Adrenal gland (tissue), 12 donors: Measurements from ENCODE around the gene CREB5. TPM values are rescaled to one million over a fixed set of nuclear protein-coding genes. Genes with fewer than 3 reads are reported as not detected.

Experiments used
- DNase-seq, 7 donors: peaks; one replicate each; pipeline ENCODE4 v3.0.0-alpha.2; 2019 to 2020
- H3K27ac ChIP-seq, 5 donors: fragments of 200-600 bp; sonication (generic) in 4 of 5; 1 replicate in 3 of 5; 2 replicates in 2 of 5; pipeline versions ENCODE4 v1.5.1 to v1.8.0; 2016 to 2020; ENCODE audit warnings: mild to moderate bottlenecking in 1 of 5
- H3K27me3 ChIP-seq: fragments of 200-600 bp; 2 replicates; pipeline ENCODE4 v1.8.0; 2021
- H3K36me3 ChIP-seq, 2 donors: fragments of 200-600 bp; replicated peaks in 1 of 2; 1 replicate in 1 of 2; 2 replicates in 1 of 2; pipeline versions ENCODE4 v1.5.1 to v1.8.0; 2018 to 2022
- H3K4me1 ChIP-seq, 2 donors: fragments of 200-600 bp; replicated peaks in 1 of 2; 1 replicate in 1 of 2; 2 replicates in 1 of 2; pipeline versions ENCODE4 v1.5.1 to v1.8.0; 2018 to 2021
- H3K4me3 ChIP-seq, 4 donors: fragments of 200-600 bp; sonication (generic) in 3 of 4; one replicate each; pipeline ENCODE4 v1.5.1; 2016 to 2018
- H3K9me3 ChIP-seq, 3 donors: fragments of 200-600 bp; sonication (generic) in 1 of 3; replicated peaks in 1 of 3; 1 replicate in 2 of 3; 2 replicates in 1 of 3; pipeline versions ENCODE4 v1.5.1 to v1.8.0; 2016 to 2021
- CTCF ChIP-seq, 6 experiments: fragments of 450-650 bp in 4 of 6; fragments of 200-600 bp in 2 of 6; sonication (generic) in 1 of 6; IDR thresholded peaks; 1 replicate in 5 of 6; 2 replicates in 1 of 6; pipeline versions ENCODE4 v1.5.1 to v1.8.0; 2016 to 2021; ENCODE audit warnings: antibody characterized with exemption in 6 of 6, mild to moderate bottlenecking in 2 of 6, moderate library complexity in 1 of 6
- POLR2A ChIP-seq, 2 donors: fragments of 450-650 bp; IDR thresholded peaks; one replicate each; pipeline ENCODE4 v1.6.1; 2017; ENCODE audit warnings: antibody characterized with exemption in 2 of 2, mild to moderate bottlenecking in 2 of 2, moderate library complexity in 1 of 2
- WGBS, 4 donors: extraction: QIAGEN DNeasy Blood & Tissue Kit in 2 of 4; methylation state at CpG; one replicate each; pipeline versions ENCODE4 v1.1.5 to v1.1.7; 2013 to 2017; 5-methylcytosine and 5-hydroxymethylcytosine counted together
- intact Hi-C, 2 donors: fragments of 100-400 bp; cut with DNase I; formaldehyde crosslinking; loops; one replicate each; pipeline versions ENCODE4 v1.14.1 to v1.15.0; 2022 to 2023
- polyA plus RNA-seq, 3 donors: library from polyadenylated mRNA; stranded (reverse); fragments of 200-250 nt in 2 of 3; fragments of 350-450 nt in 1 of 3; fragmentation: Illumina TruSeq in 1 of 3; extraction: RNeasy Lipid Tissue Mini Kit (QIAGEN cat#74804) in 1 of 3; gene quantifications; one replicate each; pipeline ENCODE4 v1.2.3, GENCODE V29; 2013 to 2014
- total RNA-seq, 9 donors: library from RNA; depleted of rRNA in 4 of 9; stranded (reverse); fragments of >200 nt in 4 of 9; fragments of 120-200 nt in 1 of 9; fragmentation: NEBNext Ultra II Directional in 1 of 9; extraction: Animal tissue kit (Norgen Biotek cat#: 25700) in 1 of 9; gene quantifications; one replicate each; pipeline versions ENCODE4 v1.1.0 to v1.2.4, GENCODE V29; 2013 to 2023
- donor health status: healthy with polysubstance abuse.
- donor health status: Bipolar disorder and iron deficiency.
- donor health status: DM: yes; HTN: yes; CAD: no.
- donor health status: DM: no; HTN: no; CAD: no.
- donor health status: DM: no; HTN: no; CAD: no.
- donor health status: DM: yes; HTN: yes; CAD: no.

CREB5 gene
- total and polyA plus RNA-seq, 12 donors: 0.69 to 5.4 (median 1.3) TPM

- WGBS, 4 donors: 88 to 100% (median 92%) methylated on average over 3 of the region's 3 CpGs
Observed at GRCh38 chr7:28677668-28678067, 265.4 kb downstream of the CREB5 start.

GRCh38 chr7:28678431-28678965, 266.2 kb downstream of the CREB5 start:
- intact Hi-C loops: no loop called here

More at GRCh38 chr7:28677668-28678067, 265.4 kb downstream of the CREB5 start:
- DNase-seq: no peak
- intact Hi-C loops: no loop called here
- Histone ChIP-seq H3K4me1 (no peaks in the 10 kb centered on the region), H3K27ac (no peak overlapping the region), H3K9me3 (no peaks in the 10 kb centered on the region), H3K36me3 (no peaks in the 10 kb centered on the region), H3K4me3 (no peak overlapping the region), H3K27me3 (no peaks in the 10 kb centered on the region)
- TF ChIP-seq CTCF (IDR thresholded peaks at IDR 0.05) (no peak), POLR2A (IDR thresholded peaks at IDR 0.05) (no peak)

GRCh38 chr7:28681693-28682310, 269.5 kb downstream of the CREB5 start:
- no peaks in the 10 kb centered on the region for H3K36me3 ChIP-seq
- intact Hi-C loops: no loop called here
- 80 to 84% (median 83%) methylated on average over 5 of the region's 5 CpGs for WGBS, 4 donors

More at GRCh38 chr7:28678431-28678965, 266.2 kb downstream of the CREB5 start:
- WGBS, 4 donors: 65 to 76% (median 68%) methylated on average over 2 of the region's 2 CpGs
- Histone ChIP-seq H3K36me3 (no peaks in the 10 kb centered on the region), H3K4me1 (no peaks in the 10 kb centered on the region), H3K4me3 (no peak overlapping the region), H3K9me3 (no peaks in the 10 kb centered on the region), H3K27ac (no peak overlapping the region), H3K27me3 (no peaks in the 10 kb centered on the region)
- DNase-seq: no peak
- TF ChIP-seq POLR2A (IDR thresholded peaks at IDR 0.05) (no peak), CTCF (IDR thresholded peaks at IDR 0.05) (no peak)

GRCh38 chr7:28682801-28683200, 270.5 kb downstream of the CREB5 start:
- H3K4me3 ChIP-seq: no peak overlapping the region
- no peaks in the 10 kb centered on the region for H3K9me3 ChIP-seq
- 84 to 96% (median 89%) methylated on average over 4 to 8 of the region's 8 CpGs for WGBS, 4 donors
- no peaks in the 10 kb centered on the region for H3K36me3 ChIP-seq
- no peak overlapping the region for H3K27ac ChIP-seq
- no peaks in the 10 kb centered on the region for H3K27me3 ChIP-seq
- intact Hi-C loops: no loop called here
- no peak for DNase-seq
- TF ChIP-seq POLR2A (IDR thresholded peaks at IDR 0.05): no peak
- peaks cover 0 to 19% of the 10 kb centered on the region in 2 donors for H3K4me1 ChIP-seq

More at GRCh38 chr7:28681693-28682310, 269.5 kb downstream of the CREB5 start:
- TF ChIP-seq POLR2A (IDR thresholded peaks at IDR 0.05) (no peak), CTCF (IDR thresholded peaks at IDR 0.05) (no peak)
- Histone ChIP-seq H3K27me3 (no peaks in the 10 kb centered on the region), H3K4me1 (peaks cover 0 to 18% of the 10 kb centered on the region in 2 donors), H3K4me3 (no peak overlapping the region), H3K9me3 (no peaks in the 10 kb centered on the region), H3K27ac (no peak overlapping the region)
- DNase-seq: no peak
